GM12801 (cell line): ENCODE results near the gene MAGI2.

ENCODE experiments used
- CTCF ChIP-seq: IDR thresholded peaks from one replicate; pipeline ENCODE4 v1.5.1; 2011; ENCODE audit warnings: control low read depth; ENCODE audit not compliant: insufficient read length; ENCODE audit errors: extremely low read depth

Gene MAGI2

GRCh38 chr7:79341902-79342301 lies 111.6 kb downstream of the MAGI2 start:
- no peak for TF ChIP-seq CTCF

GRCh38 chr7:79340212-79340611 lies 113.3 kb downstream of the MAGI2 start:
- no peak for TF ChIP-seq CTCF

- TF ChIP-seq CTCF: no peak
These were observed 114.1 kb downstream of the MAGI2 start for GRCh38 chr7:79339208-79339925.

GRCh38 chr7:79337717-79338116 lies 115.8 kb downstream of the MAGI2 start:
- no peak for TF ChIP-seq CTCF

GRCh38 chr7:79334841-79335240 lies 118.6 kb downstream of the MAGI2 start:
- no peak for TF ChIP-seq CTCF

- no peak for TF ChIP-seq CTCF
These were observed 119.1 kb downstream of the MAGI2 start for GRCh38 chr7:79334334-79334733.

GRCh38 chr7:79332091-79332490 lies 121.4 kb downstream of the MAGI2 start:
- TF ChIP-seq CTCF: no peak
